ENCODE measurements around the gene AHI1.

DNA sequence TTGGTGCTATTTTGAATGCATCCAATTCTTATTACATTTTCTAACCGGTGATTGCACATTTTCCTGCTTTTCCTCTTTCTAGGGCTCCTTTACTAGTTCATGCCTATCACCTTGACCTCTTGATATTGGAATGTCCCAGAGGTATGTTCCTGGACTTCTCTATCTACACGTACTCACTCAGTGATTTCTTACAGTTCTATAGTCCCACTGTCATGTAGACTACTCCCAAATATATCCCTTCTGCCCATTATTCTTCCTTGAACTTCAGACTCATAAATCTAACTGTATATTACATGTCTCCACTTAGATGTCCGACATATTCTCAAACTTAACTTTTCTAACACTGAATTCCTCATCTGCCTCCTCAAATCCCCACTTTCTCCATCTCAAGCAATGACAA lies 7.2 kb upstream of the AHI1 start:
- TF ChIP-seq, protein P1, sequence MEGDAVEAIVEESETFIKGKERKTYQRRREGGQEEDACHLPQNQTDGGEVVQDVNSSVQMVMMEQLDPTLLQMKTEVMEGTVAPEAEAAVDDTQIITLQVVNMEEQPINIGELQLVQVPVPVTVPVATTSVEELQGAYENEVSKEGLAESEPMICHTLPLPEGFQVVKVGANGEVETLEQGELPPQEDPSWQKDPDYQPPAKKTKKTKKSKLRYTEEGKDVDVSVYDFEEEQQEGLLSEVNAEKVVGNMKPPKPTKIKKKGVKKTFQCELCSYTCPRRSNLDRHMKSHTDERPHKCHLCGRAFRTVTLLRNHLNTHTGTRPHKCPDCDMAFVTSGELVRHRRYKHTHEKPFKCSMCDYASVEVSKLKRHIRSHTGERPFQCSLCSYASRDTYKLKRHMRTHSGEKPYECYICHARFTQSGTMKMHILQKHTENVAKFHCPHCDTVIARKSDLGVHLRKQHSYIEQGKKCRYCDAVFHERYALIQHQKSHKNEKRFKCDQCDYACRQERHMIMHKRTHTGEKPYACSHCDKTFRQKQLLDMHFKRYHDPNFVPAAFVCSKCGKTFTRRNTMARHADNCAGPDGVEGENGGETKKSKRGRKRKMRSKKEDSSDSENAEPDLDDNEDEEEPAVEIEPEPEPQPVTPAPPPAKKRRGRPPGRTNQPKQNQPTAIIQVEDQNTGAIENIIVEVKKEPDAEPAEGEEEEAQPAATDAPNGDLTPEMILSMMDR (conservative IDR thresholded peaks at IDR 0.05; ENCODE audit: low read depth, low read length), result no peak
- no peak for TF ChIP-seq EZH2 (IDR thresholded peaks at IDR 0.05; ENCODE audit: borderline replicate concordance, low read depth, low read length, poor library complexity, severe bottlenecking)
